HepG2 (cell line): ENCODE results near the gene GLYATL1B. TPM values are rescaled to one million over a fixed set of nuclear protein-coding genes. Genes with fewer than 3 reads are reported as not detected.
"Not testable (repeated sequence)": the region's sequence is repeated elsewhere in the genome, so short reads cannot be mapped to it uniquely, and the experiment has no call there.

Experiments used
- ATAC-seq: fragments of 200-7000 bp; cut with Tn5 transposase; 3 replicates; pipeline ENCODE4 v1.9.1; 2020; ENCODE audit warnings: mild to moderate bottlenecking, moderate library complexity
- BruUV-seq: library from RNA; stranded (reverse); fragments of 400-500 nt; replicated peaks from 2 replicates; lab custom pipeline; 2021; lab: Mats Ljungman, UMichigan
- CTCF ChIA-PET: fragments of 300-600 bp; formaldehyde crosslinking; extraction: SDS; loops from one replicate; lab custom pipeline; 2021; ENCODE audit warnings: low total read pairs, inconsistent platforms, low intra/inter-chr PET ratio; lab: Yijun Ruan, JAX
- POLR2A ChIA-PET: fragments of 350-600 bp; sonication (Branson Sonifier 250); formaldehyde crosslinking; loops from one replicate; lab custom pipeline; 2020; ENCODE audit warnings: antibody characterized with exemption, inconsistent platforms; lab: Yijun Ruan, JAX
- DNase-seq: peaks from one replicate; pipeline ENCODE4 v3.0.0-alpha.2; 2015; ENCODE audit warnings: low spot score
- FAIRE-seq: peaks from 3 replicates; lab custom pipeline; 2011; peaks lifted over from hg19 to GRCh38; lab: Jason Lieb, UNC
- H2AFZ ChIP-seq: one replicate; pipeline ENCODE4 v1.6.1; 2011; ENCODE audit warnings: low read length, inconsistent platforms
- H3K27ac ChIP-seq: fragments of 300-600 bp; 3 replicates; pipeline ENCODE4 v1.8.0; 2011; ENCODE audit warnings: mixed run types, mild to moderate bottlenecking, mixed read lengths, low read length, inconsistent platforms; ENCODE audit not compliant: insufficient read depth; ENCODE audit errors: extremely low read length
- H3K27me3 ChIP-seq, 2 experiments: fragments of 200-600 bp in 1 of 2; 2 replicates in 1 of 2; 3 replicates in 1 of 2; pipeline versions ENCODE4 v1.6.0 to v1.8.0; 2011; ENCODE audit warnings: low read length in 2 of 2, mild to moderate bottlenecking in 2 of 2, moderate library complexity in 2 of 2, inconsistent platforms in 1 of 2; ENCODE audit not compliant: insufficient read depth in 2 of 2, control insufficient read depth in 1 of 2
- H3K36me3 ChIP-seq, 2 experiments: fragments of 200-600 bp in 1 of 2; replicated peaks in 1 of 2; 2 replicates in 1 of 2; 3 replicates in 1 of 2; pipeline versions ENCODE4 v1.5.1 to v1.8.0; 2011; ENCODE audit warnings: low read length in 2 of 2, inconsistent platforms in 1 of 2; ENCODE audit not compliant: insufficient read depth in 2 of 2, control insufficient read depth in 1 of 2
- H3K4me1 ChIP-seq: 2 replicates; pipeline ENCODE4 v1.5.1; 2012; ENCODE audit warnings: low read length, inconsistent platforms; ENCODE audit not compliant: insufficient read depth
- H3K4me2 ChIP-seq: 2 replicates; pipeline ENCODE4 v1.6.0; 2011; ENCODE audit warnings: low read depth, low read length, inconsistent platforms
- H3K4me3 ChIP-seq, 3 experiments: fragments of 200-600 bp in 1 of 3; sonication (generic), shearing (Covaris generic) in 1 of 3; replicated peaks in 1 of 3; 2 replicates each; pipeline ENCODE4 v1.5.1; 2011 to 2016; ENCODE audit warnings: low read length in 3 of 3, inconsistent platforms in 2 of 3, low read depth in 2 of 3, mild to moderate bottlenecking in 2 of 3, control low read depth in 1 of 3, mixed read lengths in 1 of 3; ENCODE audit not compliant: insufficient read depth in 1 of 3
- H3K79me2 ChIP-seq: one replicate; pipeline ENCODE4 v1.6.1; 2011; ENCODE audit warnings: low read length, inconsistent platforms; ENCODE audit not compliant: insufficient read depth
- H3K9ac ChIP-seq: 2 replicates; pipeline ENCODE4 v1.6.0; 2011; ENCODE audit warnings: mild to moderate bottlenecking, low read depth, low read length, inconsistent platforms; ENCODE audit not compliant: insufficient read depth
- H3K9me3 ChIP-seq: 2 replicates; pipeline ENCODE4 v1.5.1; 2012; ENCODE audit warnings: mild to moderate bottlenecking, low read length
- H4K20me1 ChIP-seq: 2 replicates; pipeline ENCODE4 v1.6.0; 2011; ENCODE audit warnings: inconsistent platforms, mild to moderate bottlenecking, low read length, moderate library complexity; ENCODE audit not compliant: insufficient read depth
- CTCF ChIP-seq: sonication (generic); formaldehyde crosslinking; IDR thresholded peaks from 2 replicates; pipeline ENCODE4 v1.5.0; 2020; ENCODE audit warnings: mild to moderate bottlenecking, missing genetic modification reagents, moderate library complexity
- ELF1 ChIP-seq: sonication (generic); formaldehyde crosslinking; IDR thresholded peaks from 2 replicates; pipeline ENCODE4 v1.4.0; 2020; ENCODE audit warnings: missing genetic modification reagents
- HOXA5 ChIP-seq: sonication (generic); formaldehyde crosslinking; IDR thresholded peaks from 2 replicates; pipeline ENCODE4 v1.4.0; 2020; ENCODE audit warnings: missing genetic modification reagents
- MAZ ChIP-seq, 2 experiments: sonication (generic) in 1 of 2; formaldehyde crosslinking in 1 of 2; IDR thresholded peaks; 2 replicates each; pipeline versions ENCODE4 v1.5.0 to v1.6.1; 2012 to 2020; ENCODE audit warnings: low read depth in 2 of 2, mild to moderate bottlenecking in 2 of 2, borderline replicate concordance in 1 of 2, improper control_type of control experiment in 1 of 2, low read length in 1 of 2, missing genetic modification reagents in 1 of 2, moderate library complexity in 1 of 2
- NFYB ChIP-seq: sonication (generic); formaldehyde crosslinking; IDR thresholded peaks from 2 replicates; pipeline ENCODE4 v1.4.0; 2020; ENCODE audit warnings: missing genetic modification reagents
- NFYC ChIP-seq: IDR thresholded peaks from 2 replicates; pipeline ENCODE4 v1.6.1; 2016; ENCODE audit warnings: missing genetic modification reagents, missing compliant biosample characterization
- PBX3 ChIP-seq: sonication (generic); formaldehyde crosslinking; IDR thresholded peaks from 2 replicates; pipeline ENCODE4 v1.8.1; 2023; ENCODE audit warnings: missing genetic modification reagents, inconsistent platforms, borderline replicate concordance
- POGZ ChIP-seq: sonication (generic); formaldehyde crosslinking; IDR thresholded peaks from 2 replicates; pipeline ENCODE4 v1.4.0; 2020; ENCODE audit warnings: mild to moderate bottlenecking, missing genetic modification reagents
- RAD21 ChIP-seq: fragments of 450-650 bp; formaldehyde crosslinking; IDR thresholded peaks from 2 replicates; pipeline ENCODE4 v1.5.0; 2020; ENCODE audit warnings: mild to moderate bottlenecking
- SP2 ChIP-seq: sonication (generic); formaldehyde crosslinking; IDR thresholded peaks from 2 replicates; pipeline ENCODE4 v1.5.1; 2020; ENCODE audit warnings: mild to moderate bottlenecking, missing genetic modification reagents
- STAG1 ChIP-seq: sonication (generic); formaldehyde crosslinking; IDR thresholded peaks from 2 replicates; pipeline ENCODE4 v1.4.0; 2020; ENCODE audit warnings: missing genetic modification reagents
- TEAD3 ChIP-seq: optimal IDR thresholded peaks from 2 replicates; pipeline ENCODE3; 2016; ENCODE audit warnings: borderline replicate concordance
- XRCC5 ChIP-seq: fragments of 200-400 bp; formaldehyde crosslinking; optimal IDR thresholded peaks from 2 replicates; pipeline ENCODE3; 2017; ENCODE audit warnings: mild to moderate bottlenecking, low read length
- WGBS: methylation state at CpG from one replicate; pipeline ENCODE4 v1.1.6; 2017; ENCODE audit warnings: low lambda C conversion rate; 5-methylcytosine and 5-hydroxymethylcytosine counted together
- in situ Hi-C: cut with HindIII; loops from 2 replicates; pipeline ENCODE4 v1.10.0; 2017; ENCODE audit warnings: low pct_unique_long_range_greater_than_20kb; ENCODE audit not compliant: extremely low pct_ligation_motif_present
- intact Hi-C: fragments of 100-400 bp; cut with micrococcal nuclease; formaldehyde crosslinking; loops from one replicate; pipeline ENCODE4 v1.10.0; 2022; ENCODE audit not compliant: unreplicated experiment
- polyA plus RNA-seq, 8 experiments: library from polyadenylated mRNA; depleted of rRNA in 3 of 8; stranded (reverse) in 7 of 8; unstranded in 1 of 8; fragments of >200 nt; fragmentation: Illumina TruSeq in 4 of 8; extraction: Trizol in 4 of 8; gene quantifications; 2 replicates each; pipeline versions ENCODE4 v1.2.1 to v1.2.3, GENCODE V29; 2011 to 2016; ENCODE audit warnings: low read depth in 4 of 8, missing spikeins in 1 of 8, mixed read lengths in 1 of 8; ENCODE audit not compliant: insufficient read depth in 1 of 8
- total RNA-seq, 5 experiments: library from RNA; depleted of rRNA; stranded (reverse); fragments of >200 nt; fragmentation: Illumina TruSeq; extraction: Trizol; gene quantifications; 2 replicates each; pipeline ENCODE4 v1.2.3, GENCODE V29; 2016; ENCODE audit warnings: low read depth in 1 of 5
- TF ChIP-seq, protein P1 (sequence below): sonication (generic); formaldehyde crosslinking; IDR thresholded peaks from 2 replicates; pipeline ENCODE4 v1.4.0; 2020; ENCODE audit warnings: missing genetic modification reagents, mild to moderate bottlenecking, borderline replicate concordance
- TF ChIP-seq, protein P2 (sequence below): sonication (generic); formaldehyde crosslinking; IDR thresholded peaks from 2 replicates; pipeline ENCODE4 v1.4.0; 2020; ENCODE audit warnings: missing genetic modification reagents

The GLYATL1B gene
- total and polyA plus RNA-seq, 2 of the 13 experiments (the other 11 are each of a cell fraction or from before 2014, with no cell fraction given) = not detected

- TF ChIP-seq, protein P1, sequence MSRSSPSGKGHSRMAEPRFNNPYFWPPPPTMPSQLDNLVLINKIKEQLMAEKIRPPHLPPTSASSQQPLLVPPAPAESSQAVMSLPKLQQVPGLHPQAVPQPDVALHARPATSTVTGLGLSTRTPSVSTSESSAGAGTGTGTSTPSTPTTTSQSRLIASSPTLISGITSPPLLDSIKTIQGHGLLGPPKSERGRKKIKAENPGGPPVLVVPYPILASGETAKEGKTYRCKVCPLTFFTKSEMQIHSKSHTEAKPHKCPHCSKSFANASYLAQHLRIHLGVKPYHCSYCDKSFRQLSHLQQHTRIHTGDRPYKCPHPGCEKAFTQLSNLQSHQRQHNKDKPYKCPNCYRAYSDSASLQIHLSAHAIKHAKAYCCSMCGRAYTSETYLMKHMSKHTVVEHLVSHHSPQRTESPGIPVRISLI (CRISPR knock-in tag) = peak; percentile 99
- TF ChIP-seq SP2 (CRISPR knock-in tag) = peak; percentile 87
- peak; percentile 74; the same call in 1 of the 2 replicates for TF ChIP-seq MAZ (IDR thresholded peaks at IDR 0.05; ENCODE audit: borderline replicate concordance, low read depth, low read length)
- not testable (repeated sequence) for TF ChIP-seq MAZ (CRISPR knock-in tag; IDR thresholded peaks at IDR 0.05; ENCODE audit: low read depth)
- TF ChIP-seq RAD21 (CRISPR knock-in tag) = peak; percentile 30; the same call in 1 of the 2 replicates
- peak; percentile 81 for TF ChIP-seq NFYC
- TF ChIP-seq XRCC5 = peak; percentile 61
- TF ChIP-seq, protein P2, sequence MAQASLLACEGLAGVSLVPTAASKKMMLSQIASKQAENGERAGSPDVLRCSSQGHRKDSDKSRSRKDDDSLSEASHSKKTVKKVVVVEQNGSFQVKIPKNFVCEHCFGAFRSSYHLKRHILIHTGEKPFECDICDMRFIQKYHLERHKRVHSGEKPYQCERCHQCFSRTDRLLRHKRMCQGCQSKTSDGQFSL (CRISPR knock-in tag) = peak; percentile 51; the same call in 1 of the 2 replicates
- 0 out of 2 replicates have a peak, but pooled peaks have one; percentile 38 for TF ChIP-seq PBX3 (CRISPR knock-in tag)
- peak; percentile 90 for TF ChIP-seq CTCF (CRISPR knock-in tag)
- peak; percentile 94; the same call in 1 of the 2 replicates for TF ChIP-seq HOXA5 (CRISPR knock-in tag)
- peak; percentile 31 for TF ChIP-seq TEAD3 (CRISPR knock-in tag)
- TF ChIP-seq STAG1 = peak; percentile 77
- peak; percentile 78 for TF ChIP-seq NFYB (CRISPR knock-in tag)
- TF ChIP-seq POGZ (CRISPR knock-in tag) = 0 out of 2 replicates have a peak, but pooled peaks have one; percentile 25
- TF ChIP-seq ELF1 (CRISPR knock-in tag) = 0 out of 2 replicates have a peak, but pooled peaks have one; percentile 16
These were observed 27.7 kb upstream of the GLYATL1B start (continued) for GRCh38 chr11:59058120-59059033.

DNA sequence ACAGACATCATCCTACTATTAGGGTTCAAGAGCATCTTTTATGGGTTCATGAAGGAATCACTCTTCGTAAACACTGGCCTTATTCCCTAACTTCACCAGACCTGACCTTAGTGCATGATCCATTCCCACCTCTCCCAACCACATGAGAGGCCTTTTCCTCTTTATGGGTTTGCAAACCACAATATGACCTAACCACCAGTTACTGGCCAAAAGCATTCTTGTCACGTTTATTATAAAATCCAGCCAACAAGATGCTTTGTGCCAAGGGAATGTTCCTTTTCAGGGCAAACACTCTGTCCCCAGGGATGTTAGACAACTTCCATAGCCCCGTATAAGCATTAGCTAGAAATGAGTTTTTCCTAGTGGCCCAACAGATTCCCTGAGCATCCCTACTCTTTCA is 26.0 kb upstream of the GLYATL1B start:
- POLR2A ChIA-PET = not testable (repeated sequence)

More for the DNA sequence above, 26.0 kb upstream of the GLYATL1B start:
- H2AFZ ChIP-seq, H3K36me3 ChIP-seq, DNase-seq, H3K4me3 ChIP-seq, H3K4me1 ChIP-seq, BruUV-seq, H3K27ac ChIP-seq, H3K27me3 ChIP-seq, H4K20me1 ChIP-seq, H3K79me2 ChIP-seq, CTCF ChIA-PET, FAIRE-seq, H3K9me3 ChIP-seq, ATAC-seq, in situ Hi-C loops, H3K4me2 ChIP-seq, intact Hi-C loops, H3K9ac ChIP-seq: not testable (repeated sequence)
- WGBS = 18% methylated on average over 3 of the region's 3 CpGs
